HepG2 (cell line): ENCODE measurements around the gene PRM2. TPM values are rescaled to one million over a fixed set of nuclear protein-coding genes. Genes with fewer than 3 reads are reported as not detected.

ENCODE experiments used
- ARNT2 ChIP-seq: sonication (generic); formaldehyde crosslinking; IDR thresholded peaks from 2 replicates; pipeline ENCODE4 v1.8.0; 2022; ENCODE audit warnings: mild to moderate bottlenecking, low read depth, missing genetic modification reagents, moderate library complexity
- FOXA3 ChIP-seq: IDR thresholded peaks from 2 replicates; pipeline ENCODE4 v1.6.1; 2016; ENCODE audit warnings: missing genetic modification reagents, missing compliant biosample characterization
- GABPB1 ChIP-seq: IDR thresholded peaks from 2 replicates; pipeline ENCODE4 v1.6.1; 2016; ENCODE audit warnings: mild to moderate bottlenecking, missing genetic modification reagents, moderate library complexity, missing compliant biosample characterization
- HDAC1 ChIP-seq: sonication (generic); formaldehyde crosslinking; IDR thresholded peaks from 2 replicates; pipeline ENCODE4 v1.5.1; 2020; ENCODE audit warnings: mild to moderate bottlenecking, missing genetic modification reagents
- HES4 ChIP-seq: sonication (generic); formaldehyde crosslinking; IDR thresholded peaks from 2 replicates; pipeline ENCODE4 v1.9.0; 2021; ENCODE audit warnings: mild to moderate bottlenecking, missing genetic modification reagents, borderline replicate concordance
- IRF2 ChIP-seq: IDR thresholded peaks from 2 replicates; pipeline ENCODE4 v1.6.1; 2018; ENCODE audit warnings: missing genetic modification reagents, missing compliant biosample characterization
- KDM5B ChIP-seq: sonication (generic); formaldehyde crosslinking; IDR thresholded peaks from 2 replicates; pipeline ENCODE4 v1.4.0; 2020; ENCODE audit warnings: missing genetic modification reagents, mild to moderate bottlenecking, borderline replicate concordance
- KLF16 ChIP-seq, 2 experiments: sonication (generic) in 1 of 2; formaldehyde crosslinking in 1 of 2; IDR thresholded peaks; 2 replicates each; pipeline versions ENCODE4 v1.6.1 to v1.8.0; 2016 to 2023; ENCODE audit warnings: missing genetic modification reagents in 2 of 2, missing compliant biosample characterization in 1 of 2
- PRDM10 ChIP-seq: sonication (generic); formaldehyde crosslinking; IDR thresholded peaks from 2 replicates; pipeline ENCODE4 v1.4.0; 2020; ENCODE audit warnings: low read depth, missing genetic modification reagents
- SMAD3 ChIP-seq: sonication (generic); formaldehyde crosslinking; IDR thresholded peaks from 2 replicates; pipeline ENCODE4 v1.4.0; 2020; ENCODE audit warnings: missing genetic modification reagents
- SPEN ChIP-seq: sonication (generic); formaldehyde crosslinking; IDR thresholded peaks from 2 replicates; pipeline ENCODE4 v1.5.1; 2020; ENCODE audit warnings: low read depth, mild to moderate bottlenecking, missing genetic modification reagents
- USF2 ChIP-seq, 2 experiments: sonication (generic) in 1 of 2; formaldehyde crosslinking in 1 of 2; IDR thresholded peaks; 2 replicates each; pipeline versions ENCODE4 v1.5.1 to v1.6.1; 2011 to 2020; ENCODE audit warnings: borderline replicate concordance in 1 of 2, low read depth in 1 of 2, low read length in 1 of 2, mild to moderate bottlenecking in 1 of 2, missing genetic modification reagents in 1 of 2, moderate library complexity in 1 of 2
- ZBTB7B ChIP-seq: sonication (generic); formaldehyde crosslinking; IDR thresholded peaks from 2 replicates; pipeline ENCODE4 v1.4.0; 2020; ENCODE audit warnings: missing genetic modification reagents
- ZFX ChIP-seq: sonication (generic); formaldehyde crosslinking; IDR thresholded peaks from 2 replicates; pipeline ENCODE4 v1.4.0; 2020; ENCODE audit warnings: mild to moderate bottlenecking, low read depth, missing genetic modification reagents, moderate library complexity
- ZIK1 ChIP-seq: sonication (generic); formaldehyde crosslinking; IDR thresholded peaks from 2 replicates; pipeline ENCODE4 v1.5.0; 2020; ENCODE audit warnings: mild to moderate bottlenecking, low read depth, missing genetic modification reagents, borderline replicate concordance
- ZKSCAN8 ChIP-seq: IDR thresholded peaks from 2 replicates; pipeline ENCODE4 v1.6.1; 2016; ENCODE audit warnings: borderline replicate concordance, missing genetic modification reagents, missing compliant biosample characterization
- ZNF605 ChIP-seq: sonication (generic); formaldehyde crosslinking; IDR thresholded peaks from 2 replicates; pipeline ENCODE4 v1.8.0; 2022; ENCODE audit warnings: mild to moderate bottlenecking, missing genetic modification reagents
- ZNF784 ChIP-seq: sonication (generic); formaldehyde crosslinking; IDR thresholded peaks from 2 replicates; pipeline ENCODE4 v1.5.1; 2020; ENCODE audit warnings: missing genetic modification reagents, mild to moderate bottlenecking, borderline replicate concordance
- polyA plus RNA-seq, 8 experiments: library from polyadenylated mRNA; depleted of rRNA in 3 of 8; stranded (reverse) in 7 of 8; unstranded in 1 of 8; fragments of >200 nt; fragmentation: Illumina TruSeq in 4 of 8; extraction: Trizol in 4 of 8; gene quantifications; 2 replicates each; pipeline versions ENCODE4 v1.2.1 to v1.2.3, GENCODE V29; 2011 to 2016; ENCODE audit warnings: low read depth in 4 of 8, missing spikeins in 1 of 8, mixed read lengths in 1 of 8; ENCODE audit not compliant: insufficient read depth in 1 of 8
- total RNA-seq, 5 experiments: library from RNA; depleted of rRNA; stranded (reverse); fragments of >200 nt; fragmentation: Illumina TruSeq; extraction: Trizol; gene quantifications; 2 replicates each; pipeline ENCODE4 v1.2.3, GENCODE V29; 2016; ENCODE audit warnings: low read depth in 1 of 5

Gene PRM2
- total and polyA plus RNA-seq, 2 of the 13 experiments (the other 11 are each of a cell fraction or from before 2014, with no cell fraction given): 0.54 TPM; not detected in 1

- peak; percentile 41; the same call in 1 of the 2 replicates for TF ChIP-seq PRDM10 (CRISPR knock-in tag)
- TF ChIP-seq SPEN (CRISPR knock-in tag): peak; percentile 14; the same call in 1 of the 2 replicates
- 0 out of 2 replicates have a peak, but pooled peaks have one; percentile 58 for TF ChIP-seq ZNF605
- 0 out of 2 replicates have a peak, but pooled peaks have one; percentile 3 for TF ChIP-seq FOXA3 (CRISPR knock-in tag)
- TF ChIP-seq HDAC1 (CRISPR knock-in tag): 0 out of 2 replicates have a peak, but pooled peaks have one; percentile 16
- TF ChIP-seq ZKSCAN8 (CRISPR knock-in tag): no peak
- 0 out of 2 replicates have a peak, but pooled peaks have one; percentile 18 for TF ChIP-seq ZFX
- 0 out of 2 replicates have a peak, but pooled peaks have one; percentile 35 for TF ChIP-seq ARNT2 (CRISPR knock-in tag)
- 0 out of 2 replicates have a peak, but pooled peaks have one; percentile 49 for TF ChIP-seq ZIK1
- TF ChIP-seq GABPB1: 0 out of 2 replicates have a peak, but pooled peaks have one; percentile 14
- TF ChIP-seq KLF16 (CRISPR knock-in tag; IDR thresholded peaks at IDR 0.05): no peak
- TF ChIP-seq KDM5B: 0 out of 2 replicates have a peak, but pooled peaks have one; percentile 7
- TF ChIP-seq SMAD3 (CRISPR knock-in tag): 0 out of 2 replicates have a peak, but pooled peaks have one; percentile 11
- TF ChIP-seq IRF2 (CRISPR knock-in tag): 0 out of 2 replicates have a peak, but pooled peaks have one; percentile 17
- 0 out of 2 replicates have a peak, but pooled peaks have one; percentile 3 for TF ChIP-seq USF2 (IDR thresholded peaks at IDR 0.05; ENCODE audit: low read depth, low read length)
- no peak for TF ChIP-seq USF2 (CRISPR knock-in tag; IDR thresholded peaks at IDR 0.05; ENCODE audit: borderline replicate concordance)
- TF ChIP-seq ZNF784 (CRISPR knock-in tag): no peak
- TF ChIP-seq ZBTB7B (CRISPR knock-in tag): 0 out of 2 replicates have a peak, but pooled peaks have one; percentile 43
- TF ChIP-seq HES4 (CRISPR knock-in tag): 0 out of 2 replicates have a peak, but pooled peaks have one; percentile 51
These were observed 27.3 kb upstream of the PRM2 start (continued) for GRCh38 chr16:11303405-11304138.
